NCI-H1436 treated with DMSO at 0.1 percent for 48 hours (cell line): Measurements from ENCODE around the gene SLC6A13.
"Not testable (repeated sequence)": the region's sequence is repeated elsewhere in the genome, so short reads cannot be mapped to it uniquely, and the experiment has no call there.

Experiments used
- DNase-seq: peaks from one replicate; lab custom pipeline; 2025; lab: John Stamatoyannopoulos, UW

Gene SLC6A13

GRCh38 chr12:233615-233968, 29.0 kb downstream of the SLC6A13 start:
- DNase-seq: no peak

DNA sequence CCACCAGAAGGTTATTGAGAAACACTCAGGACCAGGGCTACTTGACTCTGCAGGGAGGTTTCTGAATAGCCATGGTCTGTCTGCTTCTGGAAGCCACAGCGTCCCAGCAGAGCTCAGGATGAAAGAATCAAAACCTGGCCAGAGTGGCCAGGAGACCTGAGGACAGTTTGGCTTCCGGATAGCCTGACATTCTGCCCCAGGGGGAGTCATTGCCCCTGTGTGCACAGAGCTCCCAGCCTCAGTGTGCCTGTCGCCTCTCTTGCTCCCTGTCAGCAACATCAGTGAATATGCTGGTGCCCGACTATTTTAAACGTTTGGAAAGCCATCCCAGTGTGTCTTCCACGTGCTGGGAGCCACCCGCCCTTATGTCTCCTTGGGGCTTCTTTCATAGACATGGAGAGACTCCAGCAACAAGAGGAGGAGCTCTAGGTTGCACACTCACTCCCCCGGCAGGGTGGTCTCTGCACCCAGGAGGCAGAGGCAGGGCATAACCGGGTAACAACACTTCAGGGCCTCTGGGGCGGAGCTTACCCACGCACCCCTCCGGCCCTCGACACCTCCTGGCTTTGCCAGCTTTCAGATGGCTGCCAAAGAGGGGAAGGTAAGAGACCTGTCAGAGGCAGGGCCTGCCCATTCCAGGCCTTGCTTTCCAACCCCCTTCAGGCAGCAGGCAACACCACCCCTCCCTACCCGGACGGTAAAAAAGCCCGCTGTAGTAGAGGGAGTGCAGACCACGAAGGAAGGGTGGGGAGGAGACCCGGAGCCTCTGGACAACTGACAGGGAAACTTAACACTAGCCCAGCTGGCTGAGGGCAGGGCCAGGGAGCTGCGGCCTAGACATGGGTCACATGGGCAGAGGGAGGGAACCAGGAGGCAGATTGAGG, 29.7 kb downstream of the SLC6A13 start:
- no peak for DNase-seq

DNA sequence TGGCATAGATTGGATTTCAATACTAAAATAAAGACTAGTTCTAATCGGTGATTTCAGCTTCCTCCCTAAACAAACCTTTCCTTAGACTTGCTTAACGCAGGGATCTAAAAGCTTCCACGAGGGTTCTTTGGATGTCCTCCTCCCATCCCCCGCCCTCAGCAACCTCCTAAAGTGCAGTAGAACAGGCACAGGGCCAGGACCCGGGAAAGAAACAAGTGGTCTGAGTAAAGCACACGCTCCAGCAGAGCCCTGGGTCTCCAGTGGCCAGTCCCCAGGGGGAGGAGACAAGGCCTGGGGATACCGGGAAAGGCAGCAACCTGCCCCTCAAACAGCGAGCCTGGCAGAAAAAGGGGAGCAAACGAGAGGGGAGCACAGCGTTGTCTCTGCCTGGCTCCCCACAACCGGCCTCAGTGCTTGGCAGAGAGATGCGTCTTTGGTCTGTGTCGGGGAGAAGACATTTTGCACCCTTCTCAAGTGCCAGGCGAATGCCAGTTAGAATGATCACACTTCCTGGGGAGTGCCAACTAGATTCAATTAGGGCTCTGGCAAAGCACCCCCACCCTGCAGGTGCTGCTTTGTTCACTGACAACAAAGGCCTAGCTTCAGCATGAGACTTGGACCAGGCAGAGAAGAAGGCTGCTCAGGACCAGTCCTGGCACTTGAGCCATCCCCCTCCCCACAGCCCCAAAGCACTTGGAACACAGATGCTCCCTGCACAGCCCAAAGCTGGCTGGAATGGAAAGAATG, 31.5 kb downstream of the SLC6A13 start:
- no peak for DNase-seq

GRCh38 chr12:229441-230191, 33.0 kb downstream of the SLC6A13 start:
- DNase-seq: no peak

- no peak for DNase-seq
Measured at GRCh38 chr12:228846-229200, 33.8 kb downstream of the SLC6A13 start.

DNA sequence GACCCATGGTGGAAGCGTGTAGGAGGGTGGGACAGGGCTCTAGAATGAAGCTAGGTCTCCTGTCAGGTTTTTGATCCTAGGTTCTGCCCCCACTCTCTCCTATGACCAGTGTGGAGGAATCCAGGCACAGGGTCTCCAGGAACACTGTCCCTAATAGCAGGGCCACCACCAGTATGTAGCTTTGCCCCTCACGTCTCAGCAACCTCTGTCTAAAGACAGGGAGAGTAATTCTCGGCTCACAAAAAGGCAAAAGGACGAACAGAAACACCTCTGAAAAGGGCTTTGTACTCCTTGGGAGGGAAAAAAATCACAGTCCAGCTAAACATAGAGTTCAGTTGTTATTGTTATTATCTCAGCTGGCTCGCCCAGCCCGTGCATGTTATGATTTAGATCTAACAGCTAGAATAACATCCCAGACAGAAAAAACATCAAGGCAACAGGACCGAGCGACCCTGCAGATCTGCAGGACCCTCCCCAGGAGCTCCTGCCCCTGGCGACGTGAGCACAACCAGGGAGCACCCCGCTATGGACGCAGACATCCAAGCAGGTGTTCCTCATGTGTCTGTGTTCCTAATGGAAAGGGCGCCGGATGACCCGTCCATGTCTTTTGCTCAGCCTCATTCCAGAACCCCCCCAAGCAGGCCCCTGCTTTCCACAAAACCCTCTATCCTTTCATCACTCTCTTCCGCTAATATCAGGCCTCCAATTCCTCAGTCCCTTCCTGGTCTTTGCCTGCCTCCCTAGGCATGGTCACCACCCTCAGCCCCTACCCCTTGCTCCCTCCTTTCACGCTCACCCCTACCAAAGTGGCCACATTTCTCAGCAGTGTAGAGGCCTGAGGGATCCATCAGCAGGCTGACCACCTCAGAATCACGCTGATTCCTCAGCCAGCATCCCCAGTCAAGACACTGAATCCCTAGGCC, 34.5 kb downstream of the SLC6A13 start:
- no peak for DNase-seq

DNA sequence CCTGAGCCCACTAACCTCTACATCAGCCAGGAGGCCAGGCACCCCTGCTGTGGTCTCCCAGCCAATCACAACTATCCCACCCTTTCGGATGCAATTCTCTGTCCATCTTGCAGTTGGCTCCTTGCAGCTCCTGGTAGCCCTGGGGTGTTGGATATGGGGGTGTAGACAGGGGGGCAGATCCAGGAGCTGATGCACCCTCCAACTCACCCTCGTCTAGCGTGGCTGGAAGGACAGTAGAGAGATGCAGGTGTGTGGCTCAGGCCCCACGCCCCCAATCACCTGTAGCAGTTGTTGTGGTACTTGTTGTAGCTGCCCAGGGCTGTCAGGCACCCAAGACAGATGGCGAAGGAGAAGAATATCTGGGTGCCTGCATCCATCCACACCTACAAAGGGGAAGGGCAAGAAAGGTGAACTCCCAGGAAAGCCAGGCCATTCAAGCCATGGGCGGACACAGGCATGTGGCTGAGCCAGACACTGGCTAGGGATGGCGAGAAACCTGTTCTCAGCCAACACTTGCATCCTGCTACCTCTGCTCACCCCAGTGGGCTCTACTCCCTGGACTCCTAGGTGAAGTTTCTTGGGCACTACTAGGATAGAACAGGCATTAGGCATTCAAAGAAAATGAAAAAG, 35.2 kb downstream of the SLC6A13 start:
- no peak for DNase-seq

- no peak for DNase-seq
Measured at GRCh38 chr12:226401-226800, 36.2 kb downstream of the SLC6A13 start.

- no peak for DNase-seq
Measured at GRCh38 chr12:225012-225411, 37.6 kb downstream of the SLC6A13 start.

DNA sequence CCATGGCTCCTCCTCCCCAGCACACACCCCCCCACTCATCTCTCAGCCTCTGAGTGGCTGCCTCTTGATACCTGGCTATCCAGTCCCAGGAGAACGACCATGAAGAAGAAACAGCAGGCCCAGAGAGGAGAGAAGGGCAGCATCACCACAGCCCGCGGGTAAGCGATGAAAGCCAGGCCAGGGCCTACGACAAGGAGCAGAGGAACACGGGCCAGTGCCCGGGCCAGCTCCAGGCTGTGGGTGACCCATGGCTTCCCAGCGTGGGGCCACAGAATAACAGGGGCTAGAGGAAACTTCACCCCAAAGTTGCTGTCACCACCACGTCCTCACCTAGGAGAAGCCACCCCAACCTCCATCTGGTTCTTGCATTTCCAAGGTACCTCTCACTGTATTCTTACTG, 38.3 kb downstream of the SLC6A13 start:
- DNase-seq: no peak

DNA sequence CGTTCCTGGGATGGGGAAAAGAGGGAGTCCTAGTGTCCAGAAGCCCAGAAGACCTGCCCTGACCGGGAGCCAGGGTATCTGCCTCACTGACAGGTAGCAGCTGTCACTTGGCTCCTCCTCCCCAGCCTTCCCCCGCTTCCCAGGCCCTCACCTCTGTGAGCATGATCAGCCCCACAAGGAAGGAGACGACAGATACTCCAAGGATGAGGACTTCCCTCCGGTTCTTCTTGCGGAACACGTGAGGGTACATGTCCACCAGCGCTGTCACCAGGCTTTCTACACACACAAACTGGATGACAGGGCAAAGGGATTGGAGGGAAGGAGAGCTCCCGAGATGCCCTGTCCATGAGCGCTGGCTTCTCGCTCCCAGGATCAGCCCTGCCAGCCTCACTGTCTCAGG, 38.8 kb downstream of the SLC6A13 start:
- no peak for DNase-seq

GRCh38 chr12:221736-222135, 40.9 kb downstream of the SLC6A13 start:
- no peak for DNase-seq

- no peak for DNase-seq
Measured at GRCh38 chr12:220946-221550, 41.6 kb downstream of the SLC6A13 start.

- no peak for DNase-seq
Measured at GRCh38 chr12:220491-220890, 42.1 kb downstream of the SLC6A13 start.

DNA sequence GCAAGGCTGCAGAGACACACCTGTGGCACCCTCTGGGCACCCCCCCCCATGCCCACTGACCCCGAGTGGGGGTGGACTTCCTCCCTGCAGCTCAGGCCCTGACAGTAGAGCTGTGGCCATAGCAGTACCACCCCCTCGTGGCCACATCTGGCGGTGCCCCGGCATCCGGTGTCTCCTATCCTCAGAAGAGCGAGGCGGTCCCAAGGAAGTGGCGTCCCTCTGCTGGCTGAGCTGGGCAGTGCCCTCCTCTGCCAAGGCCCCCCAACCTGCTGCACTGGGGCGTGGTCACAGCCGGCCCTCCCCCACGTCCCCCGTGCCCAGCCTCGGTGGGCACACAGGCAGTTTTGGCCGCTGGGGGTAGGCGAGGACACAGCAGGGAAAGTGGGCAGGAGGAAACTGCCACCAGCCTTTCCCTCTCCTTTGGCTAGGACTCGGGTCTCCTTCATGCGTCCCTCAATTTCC, 42.7 kb downstream of the SLC6A13 start:
- no peak for DNase-seq

GRCh38 chr12:218728-219590, 43.7 kb downstream of the SLC6A13 start:
- DNase-seq: no peak

DNA sequence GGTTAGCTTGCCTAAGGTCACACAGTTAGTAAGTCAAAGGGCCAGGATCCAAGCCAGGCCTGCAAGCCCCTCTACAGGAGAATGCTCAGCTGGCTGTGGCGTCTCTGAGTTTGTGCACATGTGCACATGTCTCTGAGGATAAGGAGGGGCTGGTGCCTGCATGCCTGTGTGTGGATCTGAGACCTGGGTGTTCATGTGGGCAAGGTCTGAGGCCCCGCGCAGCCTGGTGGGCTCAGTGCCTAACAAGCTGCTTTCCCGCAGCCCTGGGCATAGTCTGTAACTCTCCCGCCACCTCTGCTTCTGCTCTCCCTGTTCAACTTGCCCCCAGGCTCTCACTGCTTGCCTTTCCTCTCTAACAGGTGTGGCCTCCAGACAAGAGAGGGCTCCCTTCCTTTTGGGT, 44.4 kb downstream of the SLC6A13 start:
- DNase-seq: no peak

GRCh38 chr12:217029-217428, 45.6 kb downstream of the SLC6A13 start:
- DNase-seq: not testable (repeated sequence)

GRCh38 chr12:215116-215515, 47.5 kb downstream of the SLC6A13 start:
- no peak for DNase-seq
